ENCODE results near the gene TCEA2. TPM values are rescaled to one million over a fixed set of nuclear protein-coding genes. Genes with fewer than 3 reads are reported as not detected.
A peak's percentile ranks its signal among the peaks of the same experiment; 100 is the strongest.

Gene TCEA2
- total RNA-seq, result 96.0 and 97.3 TPM in 2 replicates
- 157 and 169 TPM in 2 replicates for polyA plus RNA-seq

DNA sequence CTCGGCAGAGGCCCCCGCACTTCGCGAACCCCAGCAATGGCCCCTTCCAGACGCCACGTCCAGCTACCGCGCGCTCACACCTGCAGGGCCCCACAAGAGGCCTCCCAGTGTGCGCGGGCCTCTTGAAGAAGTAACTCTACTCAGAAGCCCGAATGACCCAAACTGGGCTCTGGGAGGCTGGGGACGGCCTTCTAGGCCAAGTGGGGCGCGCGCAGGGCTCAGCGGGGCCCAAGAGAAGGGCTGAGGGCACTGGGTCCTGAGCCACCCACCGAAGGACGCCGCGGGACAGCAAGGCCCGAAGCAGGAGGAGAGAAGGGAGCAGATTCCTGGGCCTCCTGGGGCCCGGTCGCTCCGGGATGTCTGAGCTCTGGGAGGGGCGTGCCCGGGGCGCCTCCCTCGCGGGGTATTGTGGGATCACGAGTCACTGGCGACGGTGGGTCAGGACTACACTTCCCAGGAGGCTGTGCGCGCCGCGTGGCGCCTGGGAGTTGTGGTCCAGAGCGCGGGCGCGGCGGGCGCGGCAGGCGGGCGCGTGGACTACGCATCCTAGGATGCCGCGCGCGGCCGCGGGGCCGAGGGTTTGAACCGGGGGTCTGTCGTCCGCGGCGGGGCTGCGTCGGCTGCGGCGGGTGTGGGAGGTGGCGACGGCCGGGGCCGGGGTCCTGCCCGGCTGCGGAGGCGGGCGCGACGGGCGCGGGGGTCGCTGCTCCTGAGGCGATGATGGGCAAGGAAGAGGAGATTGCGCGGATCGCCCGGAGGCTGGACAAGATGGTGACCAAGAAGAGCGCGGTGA lies at the start of gene TCEA2:
Gene TCEA2 (plus strand): TSS at position 603 of the 793 bp plus-strand sequence. CDS start 115 bp downstream, at position 718.
- Histone ChIP-seq H3K27ac (peak within 1 kb of the TSS; percentile 94), H3K36me3 (no peaks in the 10 kb centered on the region)
- TF ChIP-seq, protein P1, sequence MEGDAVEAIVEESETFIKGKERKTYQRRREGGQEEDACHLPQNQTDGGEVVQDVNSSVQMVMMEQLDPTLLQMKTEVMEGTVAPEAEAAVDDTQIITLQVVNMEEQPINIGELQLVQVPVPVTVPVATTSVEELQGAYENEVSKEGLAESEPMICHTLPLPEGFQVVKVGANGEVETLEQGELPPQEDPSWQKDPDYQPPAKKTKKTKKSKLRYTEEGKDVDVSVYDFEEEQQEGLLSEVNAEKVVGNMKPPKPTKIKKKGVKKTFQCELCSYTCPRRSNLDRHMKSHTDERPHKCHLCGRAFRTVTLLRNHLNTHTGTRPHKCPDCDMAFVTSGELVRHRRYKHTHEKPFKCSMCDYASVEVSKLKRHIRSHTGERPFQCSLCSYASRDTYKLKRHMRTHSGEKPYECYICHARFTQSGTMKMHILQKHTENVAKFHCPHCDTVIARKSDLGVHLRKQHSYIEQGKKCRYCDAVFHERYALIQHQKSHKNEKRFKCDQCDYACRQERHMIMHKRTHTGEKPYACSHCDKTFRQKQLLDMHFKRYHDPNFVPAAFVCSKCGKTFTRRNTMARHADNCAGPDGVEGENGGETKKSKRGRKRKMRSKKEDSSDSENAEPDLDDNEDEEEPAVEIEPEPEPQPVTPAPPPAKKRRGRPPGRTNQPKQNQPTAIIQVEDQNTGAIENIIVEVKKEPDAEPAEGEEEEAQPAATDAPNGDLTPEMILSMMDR (IDR thresholded peaks at IDR 0.05; ENCODE audit: low read depth, low read length), result no peak

DNA sequence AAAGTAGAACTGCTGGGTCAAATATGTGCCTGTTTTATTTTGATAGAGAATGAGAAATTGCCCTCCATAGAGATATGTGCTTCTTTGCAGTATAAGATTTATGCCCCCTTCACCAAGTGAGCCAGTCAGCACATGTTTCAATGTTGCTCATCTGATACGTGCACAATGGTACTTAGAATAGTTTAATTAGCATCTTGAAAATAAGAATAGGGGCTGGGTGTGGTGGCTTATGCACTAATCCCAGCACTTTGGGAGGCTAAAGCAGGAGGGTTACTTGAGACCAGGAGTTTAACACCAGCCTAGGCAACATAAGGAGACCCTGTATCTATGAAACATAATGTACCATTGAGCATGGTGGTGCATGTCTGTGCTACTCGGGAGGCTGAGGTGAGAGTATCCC lies 47.4 kb upstream of the TCEA2 start:
- Histone ChIP-seq H3K27ac (no peak overlapping the region), H3K36me3 (peaks cover 31% of the 10 kb centered on the region), H3K4me1 (ENCODE audit: low read depth) (no peaks in the 10 kb centered on the region), H3K27me3 (no peaks in the 10 kb centered on the region), H3K9me3 (ENCODE audit: low read depth) (no peaks in the 10 kb centered on the region), H3K4me3 (no peak overlapping the region)
- no peak for DNase-seq (ENCODE audit: low read depth in 1 of 2, low spot score in 1 of 2)
- TF ChIP-seq, protein P1 (IDR thresholded peaks at IDR 0.05; ENCODE audit: low read depth, low read length), result no peak

More for the DNA sequence above, at the start of gene TCEA2:
- H3K9me3 ChIP-seq (ENCODE audit: low read depth), result no peaks in the 10 kb centered on the region
- H3K4me3 ChIP-seq, result peak within 1 kb of the TSS; percentile 88
- H3K27me3 ChIP-seq, result no peaks in the 10 kb centered on the region
- H3K4me1 ChIP-seq (ENCODE audit: low read depth), result peaks cover 10% of the 10 kb centered on the region
- peak; percentile 97 to 99 for DNase-seq (ENCODE audit: low read depth in 1 of 2, low spot score in 1 of 2)

DNA sequence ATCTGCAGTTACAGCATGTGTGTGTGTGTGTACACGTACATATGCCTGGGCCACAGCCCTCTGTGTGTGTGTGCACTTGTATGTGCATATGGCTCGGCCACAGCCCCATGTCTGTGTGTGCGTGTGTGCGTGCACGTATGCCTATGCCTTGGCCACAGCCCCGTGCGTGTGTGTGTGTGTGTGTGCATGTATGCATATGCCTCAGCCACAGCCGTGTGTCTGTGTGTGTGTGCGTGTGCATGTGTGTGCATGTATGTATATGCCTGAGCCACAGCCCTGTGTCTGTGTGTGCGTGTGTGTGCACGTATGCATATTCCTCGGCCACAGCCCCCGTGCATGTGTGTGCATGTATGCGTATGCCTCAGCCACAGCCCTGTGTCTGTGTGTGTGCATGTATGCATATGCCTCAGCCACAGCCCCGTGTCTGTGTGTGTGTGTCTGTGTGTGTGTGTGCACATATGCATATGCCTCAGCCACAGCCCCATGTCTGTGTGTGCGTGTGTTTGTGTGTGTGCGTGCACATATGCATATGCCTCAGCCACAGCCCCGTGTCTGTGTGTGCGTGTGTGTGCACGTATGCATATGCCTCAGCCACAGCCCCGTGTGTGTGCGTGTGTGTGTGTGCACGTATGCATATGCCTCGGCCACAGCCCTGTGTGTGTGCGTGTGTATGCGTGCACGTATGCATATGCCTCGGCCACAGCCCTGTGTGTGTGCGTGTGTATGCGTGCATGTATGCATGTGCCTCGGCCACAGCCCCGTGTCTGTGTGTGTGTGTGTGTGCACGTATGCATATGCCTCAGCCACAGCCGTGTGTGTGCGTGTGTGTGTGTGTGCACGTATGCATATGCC lies 41.6 kb upstream of the TCEA2 start:
- peaks cover 35% of the 10 kb centered on the region for H3K36me3 ChIP-seq
- no peak overlapping the region for H3K4me3 ChIP-seq
- H3K27me3 ChIP-seq, result no peaks in the 10 kb centered on the region
- TF ChIP-seq, protein P1 (IDR thresholded peaks at IDR 0.05; ENCODE audit: low read depth, low read length), result no peak
- H3K4me1 ChIP-seq (ENCODE audit: low read depth), result no peaks in the 10 kb centered on the region
- no peaks in the 10 kb centered on the region for H3K9me3 ChIP-seq (ENCODE audit: low read depth)
- no peak for DNase-seq (ENCODE audit: low read depth in 1 of 2, low spot score in 1 of 2)
- no peak overlapping the region for H3K27ac ChIP-seq

DNA sequence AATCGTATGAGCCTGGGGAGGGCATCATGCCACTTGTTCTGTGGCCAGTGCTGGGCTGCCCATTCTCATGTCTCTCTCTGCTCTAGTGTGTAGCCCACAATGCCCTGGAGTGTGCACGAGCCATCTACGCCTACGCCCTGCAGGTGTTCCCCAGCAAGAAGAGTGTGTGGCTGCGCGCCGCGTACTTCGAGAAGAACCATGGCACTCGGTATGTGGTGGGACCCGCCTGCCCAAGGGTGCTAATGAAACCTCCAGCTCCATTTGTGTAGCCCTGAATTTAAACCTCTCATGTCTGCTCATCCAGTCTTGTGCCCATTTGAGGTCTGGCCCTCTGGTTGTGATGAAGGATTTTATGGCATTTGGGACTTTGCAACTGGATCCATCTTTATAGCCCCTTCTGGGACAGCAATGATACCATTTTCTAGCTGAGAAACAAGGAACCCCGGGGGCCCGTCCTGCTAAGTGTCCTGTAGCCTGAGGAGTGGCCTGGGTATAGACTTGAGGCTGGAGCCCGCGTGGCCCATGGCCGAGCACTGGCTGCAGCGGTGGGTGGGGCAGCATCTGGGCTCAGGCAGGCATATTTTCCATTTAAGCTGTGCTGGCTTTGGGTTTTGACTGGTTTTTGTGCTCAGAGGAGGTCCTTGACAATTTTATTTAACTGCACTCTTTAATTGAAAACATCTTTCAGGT lies 40.2 kb upstream of the TCEA2 start:
- Histone ChIP-seq H3K4me3 (no peak overlapping the region), H3K27me3 (no peaks in the 10 kb centered on the region), H3K27ac (no peak overlapping the region), H3K9me3 (ENCODE audit: low read depth) (no peaks in the 10 kb centered on the region), H3K36me3 (peaks cover 42% of the 10 kb centered on the region), H3K4me1 (ENCODE audit: low read depth) (no peaks in the 10 kb centered on the region)
- TF ChIP-seq, protein P1 (IDR thresholded peaks at IDR 0.05; ENCODE audit: low read depth, low read length), result no peak
- no peak for DNase-seq (ENCODE audit: low read depth in 1 of 2, low spot score in 1 of 2)

Data from cardiac muscle cell (in vitro differentiated cells and primary cell).